Forelimb muscle (tissue), 1 donor: ENCODE measurements around the gene RPS6KA4. TPM values are rescaled to one million over a fixed set of nuclear protein-coding genes. Genes with fewer than 3 reads are reported as not detected.
"Not testable (repeated sequence)": the region's sequence is repeated elsewhere in the genome, so short reads cannot be mapped to it uniquely, and the experiment has no call there.

ENCODE experiments used
- DNase-seq: peaks from one replicate; pipeline ENCODE4 v3.0.0-alpha.2; 2013; ENCODE audit warnings: low read depth
- polyA plus RNA-seq: library from polyadenylated mRNA; unstranded; fragments of 120-200 nt; gene quantifications from one replicate; pipeline ENCODE4 v1.2.1, GENCODE V29; 2013; ENCODE audit not compliant: insufficient read length

Gene RPS6KA4
- 12.3 TPM for polyA plus RNA-seq

DNA sequence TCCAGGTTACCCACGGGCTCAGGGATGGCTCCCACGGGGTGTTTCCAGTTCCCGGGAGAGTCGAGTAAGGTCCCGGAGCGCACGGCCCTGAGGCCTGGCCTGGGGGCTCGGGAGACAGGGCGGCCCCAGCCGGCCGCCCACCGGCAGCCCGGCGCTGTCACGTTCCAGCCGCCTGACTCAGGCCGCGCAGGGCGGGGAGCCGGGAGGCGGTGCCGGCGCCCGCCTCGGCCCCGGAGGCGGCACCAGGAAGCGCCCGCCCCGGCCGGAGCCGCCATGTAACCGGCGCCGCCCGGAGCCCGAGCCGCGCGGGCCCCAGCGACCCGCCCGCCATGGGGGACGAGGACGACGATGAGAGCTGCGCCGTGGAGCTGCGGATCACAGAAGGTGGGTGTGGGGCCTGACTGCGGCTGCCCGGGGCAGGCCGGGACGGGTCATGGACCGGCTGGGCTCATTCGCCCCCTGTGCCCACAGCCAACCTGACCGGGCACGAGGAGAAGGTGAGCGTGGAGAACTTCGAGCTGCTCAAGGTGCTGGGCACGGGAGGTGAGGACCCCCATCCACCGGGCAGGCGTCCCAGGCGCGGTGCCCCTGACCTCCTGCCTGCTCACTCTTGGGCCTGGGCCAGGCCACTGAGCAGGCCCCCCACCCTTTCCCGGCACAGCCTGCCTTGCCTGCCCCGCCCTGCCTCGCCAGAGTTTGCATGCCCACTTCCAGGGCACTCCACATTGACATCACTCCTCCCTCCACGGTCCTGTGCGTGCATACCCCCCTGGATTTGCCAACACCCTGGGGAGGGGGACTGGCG is at the start of gene RPS6KA4:
RPS6KA4 (plus strand) TSS at position 256 of the 805 bp plus-strand sequence; CDS start at position 330, 74 bp downstream.
- peak; percentile 35 for DNase-seq

DNA sequence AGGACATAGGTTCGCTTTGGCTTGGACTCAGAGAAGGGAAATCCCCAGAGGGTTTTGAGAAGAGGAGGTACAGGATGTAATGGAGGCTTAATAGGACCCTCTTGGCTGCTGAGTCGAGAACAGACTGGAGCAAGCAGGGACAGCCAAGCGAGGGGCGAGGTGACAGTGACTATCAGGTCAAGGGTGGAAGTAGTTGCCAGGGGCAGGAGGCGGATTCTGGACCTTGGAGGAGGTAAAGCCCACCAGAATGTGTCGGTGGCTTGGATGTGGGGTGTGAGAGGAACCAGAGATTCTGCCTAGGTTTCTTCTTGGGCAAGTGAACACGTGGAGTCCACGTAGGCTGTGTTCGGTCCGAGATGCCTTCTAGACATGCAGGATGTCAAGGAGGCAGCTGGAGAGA is 46.0 kb upstream of the RPS6KA4 start:
- DNase-seq: no peak

DNA sequence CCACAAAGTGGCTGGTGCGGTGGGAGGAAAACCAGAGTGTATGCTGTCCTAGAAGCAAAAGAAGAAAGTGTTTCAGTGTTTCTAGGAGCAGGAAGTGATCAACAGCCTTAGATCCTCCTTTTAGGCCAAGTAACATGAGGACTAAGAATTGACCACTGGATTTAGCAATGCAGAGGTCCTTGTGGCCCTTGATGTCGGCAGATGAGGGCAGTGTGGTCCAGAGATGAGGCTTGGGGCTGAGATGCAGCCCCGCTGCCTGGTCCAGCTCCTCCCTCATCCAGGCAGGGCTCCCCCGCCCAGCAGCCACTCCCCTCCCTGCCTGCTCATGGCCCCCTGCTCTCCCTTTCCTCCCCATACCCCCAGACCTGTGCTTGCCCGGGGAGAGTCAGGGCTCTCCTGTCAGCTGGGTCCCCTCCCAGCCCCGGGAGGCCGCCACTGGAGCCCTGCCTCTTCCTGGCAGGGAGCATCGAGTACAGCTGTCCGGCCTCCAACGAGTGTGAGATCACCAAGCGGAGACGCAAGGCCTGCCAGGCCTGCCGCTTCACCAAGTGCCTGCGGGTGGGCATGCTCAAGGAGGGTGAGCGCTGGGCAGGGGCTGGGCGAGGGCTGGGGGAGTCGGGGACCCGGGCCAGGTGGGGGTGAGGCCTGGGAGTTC is 45.3 kb upstream of the RPS6KA4 start:
- no peak for DNase-seq

DNA sequence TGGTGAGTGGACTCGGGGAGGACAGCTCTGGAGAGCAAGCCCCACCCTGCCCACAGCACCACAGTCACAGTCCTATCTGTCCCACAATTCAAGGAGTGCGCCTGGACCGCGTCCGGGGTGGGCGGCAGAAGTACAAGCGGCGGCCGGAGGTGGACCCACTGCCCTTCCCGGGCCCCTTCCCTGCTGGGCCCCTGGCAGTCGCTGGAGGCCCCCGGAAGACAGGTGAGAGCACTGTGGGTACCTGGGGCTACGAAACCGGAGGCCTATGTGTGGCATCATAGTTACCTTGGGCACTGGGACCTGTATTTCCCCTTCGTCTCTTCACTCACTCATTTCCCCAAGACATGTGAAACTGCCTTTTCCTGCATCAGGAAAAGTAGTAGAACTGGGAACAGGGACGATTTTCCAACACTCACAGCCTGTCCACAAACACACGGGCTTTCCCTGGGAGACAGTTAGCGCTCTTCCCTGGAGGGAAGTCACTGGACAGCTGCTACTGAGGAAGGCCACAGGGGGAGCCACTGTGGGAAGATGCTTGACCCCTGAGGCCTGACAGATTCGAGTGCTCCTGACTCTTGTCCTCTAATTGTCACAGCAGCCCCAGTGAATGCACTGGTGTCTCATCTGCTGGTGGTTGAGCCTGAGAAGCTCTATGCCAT is 44.7 kb upstream of the RPS6KA4 start:
- no peak for DNase-seq

DNA sequence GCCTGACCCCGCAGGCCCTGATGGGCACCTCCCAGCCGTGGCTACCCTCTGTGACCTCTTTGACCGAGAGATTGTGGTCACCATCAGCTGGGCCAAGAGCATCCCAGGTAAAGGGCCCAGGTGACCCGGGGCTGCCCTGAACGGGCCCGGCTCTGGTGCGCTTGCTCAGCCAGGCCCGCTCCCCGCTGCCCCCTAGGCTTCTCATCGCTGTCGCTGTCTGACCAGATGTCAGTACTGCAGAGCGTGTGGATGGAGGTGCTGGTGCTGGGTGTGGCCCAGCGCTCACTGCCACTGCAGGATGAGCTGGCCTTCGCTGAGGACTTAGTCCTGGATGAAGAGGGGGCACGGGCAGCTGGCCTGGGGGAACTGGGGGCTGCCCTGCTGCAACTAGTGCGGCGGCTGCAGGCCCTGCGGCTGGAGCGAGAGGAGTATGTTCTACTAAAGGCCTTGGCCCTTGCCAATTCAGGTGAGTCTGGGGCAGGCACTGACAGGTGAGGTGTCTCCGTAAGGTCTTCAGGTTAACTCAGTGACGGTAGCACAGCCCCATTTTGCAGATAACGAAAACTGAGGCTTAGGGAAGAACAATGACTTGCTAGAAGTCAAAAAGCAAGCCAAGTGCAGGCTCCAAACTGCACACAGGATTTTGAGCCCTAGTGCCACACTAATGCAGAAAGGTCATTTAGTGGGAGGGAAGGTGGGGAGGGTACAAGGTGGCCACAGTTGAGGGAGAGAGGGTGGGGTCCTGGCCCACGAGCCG is 44.0 kb upstream of the RPS6KA4 start:
- DNase-seq: no peak

DNA sequence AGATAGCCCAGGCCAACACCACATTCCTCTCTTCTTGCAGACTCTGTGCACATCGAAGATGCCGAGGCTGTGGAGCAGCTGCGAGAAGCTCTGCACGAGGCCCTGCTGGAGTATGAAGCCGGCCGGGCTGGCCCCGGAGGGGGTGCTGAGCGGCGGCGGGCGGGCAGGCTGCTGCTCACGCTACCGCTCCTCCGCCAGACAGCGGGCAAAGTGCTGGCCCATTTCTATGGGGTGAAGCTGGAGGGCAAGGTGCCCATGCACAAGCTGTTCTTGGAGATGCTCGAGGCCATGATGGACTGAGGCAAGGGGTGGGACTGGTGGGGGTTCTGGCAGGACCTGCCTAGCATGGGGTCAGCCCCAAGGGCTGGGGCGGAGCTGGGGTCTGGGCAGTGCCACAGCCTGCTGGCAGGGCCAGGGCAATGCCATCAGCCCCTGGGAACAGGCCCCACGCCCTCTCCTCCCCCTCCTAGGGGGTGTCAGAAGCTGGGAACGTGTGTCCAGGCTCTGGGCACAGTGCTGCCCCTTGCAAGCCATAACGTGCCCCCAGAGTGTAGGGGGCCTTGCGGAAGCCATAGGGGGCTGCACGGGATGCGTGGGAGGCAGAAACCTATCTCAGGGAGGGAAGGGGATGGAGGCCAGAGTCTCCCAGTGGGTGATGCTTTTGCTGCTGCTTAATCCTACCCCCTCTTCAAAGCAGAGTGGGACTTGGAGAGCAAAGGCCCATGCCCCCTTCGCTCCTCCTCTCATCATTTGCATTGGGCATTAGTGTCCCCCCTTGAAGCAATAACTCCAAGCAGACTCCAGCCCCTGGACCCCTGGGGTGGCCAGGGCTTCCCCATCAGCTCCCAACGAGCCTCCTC is 43.1 kb upstream of the RPS6KA4 start:
- DNase-seq: not testable (repeated sequence)

DNA sequence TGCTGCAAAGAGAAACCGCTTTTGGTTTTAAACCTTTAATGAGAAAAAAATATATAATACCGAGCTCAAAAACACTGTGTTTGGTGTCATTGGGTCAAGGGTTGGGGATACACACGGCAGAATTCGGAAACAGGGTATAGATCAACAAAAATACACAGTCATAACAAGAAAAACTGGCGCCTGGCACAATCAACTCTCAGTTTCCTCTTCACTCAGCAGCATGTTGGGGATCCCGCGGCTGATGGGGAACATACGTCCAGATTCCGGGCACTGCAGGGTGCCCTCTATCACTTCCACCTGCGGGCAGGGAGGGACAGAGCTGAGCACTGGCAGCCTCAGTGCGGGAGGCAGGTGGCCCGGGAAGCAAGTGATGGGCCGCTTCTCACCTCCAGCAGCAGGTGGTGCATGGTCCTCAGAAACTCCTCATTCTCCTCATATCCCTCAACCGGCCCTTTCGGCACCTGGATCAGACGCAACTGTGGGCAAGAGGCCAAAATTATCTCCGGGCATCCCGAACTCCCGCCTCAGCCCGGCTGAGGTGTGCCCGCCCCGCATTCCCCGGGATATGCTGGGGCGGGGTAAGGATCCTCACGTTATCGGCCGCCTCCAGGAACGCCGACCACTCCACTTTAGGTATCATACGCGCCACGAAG is 42.2 kb upstream of the RPS6KA4 start:
- DNase-seq: no peak

DNA sequence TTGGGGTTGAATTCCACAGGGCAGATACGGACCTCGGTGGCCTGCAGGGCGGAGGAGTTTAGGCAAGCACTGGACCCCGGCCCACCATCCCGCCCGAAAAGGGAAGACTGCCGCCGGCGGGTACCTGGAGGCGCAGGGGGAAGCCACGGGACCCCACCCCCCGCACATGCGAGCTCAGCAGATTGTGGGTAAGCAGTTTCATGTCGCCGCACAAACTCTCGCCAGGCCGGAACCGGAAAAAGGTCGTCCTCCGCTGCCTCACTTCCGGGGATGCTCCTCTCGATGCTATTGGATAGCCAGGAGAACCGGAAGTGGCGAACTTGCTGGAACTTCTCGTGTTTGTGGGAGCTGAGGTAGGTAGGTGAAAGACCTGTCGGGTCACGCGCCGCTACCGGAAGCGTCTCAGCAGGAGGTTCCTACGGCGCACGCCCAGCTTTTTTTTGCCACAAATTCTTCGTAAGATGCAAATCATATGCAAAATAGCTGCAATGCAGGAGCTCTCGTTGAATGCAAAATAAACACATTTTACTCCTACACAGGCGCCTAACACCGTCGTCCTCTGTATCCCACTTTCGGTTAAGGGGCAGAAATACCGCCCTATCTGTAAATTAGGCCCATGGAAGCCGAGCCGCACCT is 41.5 kb upstream of the RPS6KA4 start, which contains the start of gene TRMT112:
TRMT112 (minus strand) TSS at position 235 of the 636 bp plus-strand sequence; CDS start at position 202, 33 bp downstream.
- DNase-seq: peak; percentile 94

DNA sequence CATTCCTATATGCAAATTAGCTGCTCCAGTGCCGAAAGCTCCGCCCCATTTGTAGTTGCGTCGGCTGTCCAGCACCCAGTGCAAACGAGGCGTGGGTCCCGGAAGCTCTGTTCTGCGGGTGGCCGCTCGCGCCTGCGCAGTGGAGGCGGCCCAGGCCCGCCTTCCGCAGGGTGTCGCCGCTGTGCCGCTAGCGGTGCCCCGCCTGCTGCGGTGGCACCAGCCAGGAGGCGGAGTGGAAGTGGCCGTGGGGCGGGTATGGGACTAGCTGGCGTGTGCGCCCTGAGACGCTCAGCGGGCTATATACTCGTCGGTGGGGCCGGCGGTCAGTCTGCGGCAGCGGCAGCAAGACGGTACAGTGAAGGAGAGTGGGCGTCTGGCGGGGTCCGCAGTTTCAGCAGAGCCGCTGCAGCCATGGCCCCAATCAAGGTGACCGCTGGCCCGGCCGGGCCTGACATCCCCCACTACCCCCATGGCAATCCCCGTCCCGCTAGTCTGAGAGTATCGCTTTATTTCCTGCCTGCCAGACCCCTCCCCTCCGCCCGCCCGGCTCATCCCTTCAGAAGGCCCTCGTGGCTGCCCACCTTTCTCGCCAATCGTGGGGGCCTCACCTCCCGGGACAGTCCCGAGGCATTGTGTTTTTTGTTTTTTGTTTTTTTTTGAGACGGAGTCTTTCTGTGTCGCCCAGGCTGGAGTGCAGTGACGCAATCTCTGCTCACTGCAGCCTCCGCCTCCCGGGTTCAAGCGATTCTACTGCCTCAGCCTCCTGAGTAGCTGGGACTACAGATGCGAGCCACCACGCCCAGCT is 40.8 kb upstream of the RPS6KA4 start, which contains the start of gene PRDX5:
PRDX5 (plus strand) TSS at position 161 of the 805 bp plus-strand sequence; CDS start at position 256, 95 bp downstream.
- peak; percentile 96 for DNase-seq

DNA sequence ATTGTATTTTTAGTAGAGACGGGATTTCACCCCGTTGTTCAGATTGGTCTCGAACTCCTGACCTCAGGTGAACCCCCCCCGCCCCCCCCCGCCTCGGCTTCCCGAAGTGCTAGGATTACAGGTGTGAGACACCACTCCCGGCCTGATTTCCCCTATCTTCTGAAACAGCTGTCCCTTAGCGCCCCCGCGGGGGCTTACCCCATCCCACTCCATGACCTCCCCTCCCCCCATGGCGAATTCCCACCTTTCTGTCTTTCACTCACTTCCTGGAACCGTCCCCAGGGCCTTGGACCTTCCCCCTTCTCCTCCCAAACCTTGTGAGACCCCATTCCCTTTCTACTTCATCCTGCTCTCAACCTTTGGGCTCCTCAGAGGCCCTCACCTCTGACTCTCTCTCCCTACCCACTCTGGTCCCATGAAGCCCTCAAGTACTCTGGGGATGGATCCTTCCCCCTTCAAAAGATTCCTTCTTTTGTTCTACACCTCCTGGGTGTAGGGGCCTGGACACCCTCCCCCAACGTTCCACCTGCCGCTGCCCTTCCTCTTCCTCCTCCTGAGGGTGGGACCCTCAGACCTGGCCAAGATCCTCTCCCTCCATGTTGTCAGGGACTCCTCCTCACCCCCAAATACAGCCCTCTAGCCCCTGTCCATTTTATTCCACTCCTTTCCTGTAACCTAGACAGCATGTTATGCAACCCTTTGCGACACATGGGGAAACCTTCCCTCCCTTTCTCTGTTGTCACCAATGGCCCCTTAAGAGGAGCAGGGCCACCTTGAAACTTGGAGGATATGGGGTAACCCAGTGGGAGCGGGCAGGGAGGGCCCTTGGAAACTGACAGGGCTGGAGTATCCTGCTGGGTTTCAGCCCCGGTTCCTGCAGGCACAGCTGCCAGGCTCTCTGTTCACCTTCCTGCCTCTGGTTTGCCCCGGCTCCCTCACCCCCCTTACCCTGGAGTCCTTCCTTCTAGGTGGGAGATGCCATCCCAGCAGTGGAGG is 39.9 kb upstream of the RPS6KA4 start:
- DNase-seq: no peak

DNA sequence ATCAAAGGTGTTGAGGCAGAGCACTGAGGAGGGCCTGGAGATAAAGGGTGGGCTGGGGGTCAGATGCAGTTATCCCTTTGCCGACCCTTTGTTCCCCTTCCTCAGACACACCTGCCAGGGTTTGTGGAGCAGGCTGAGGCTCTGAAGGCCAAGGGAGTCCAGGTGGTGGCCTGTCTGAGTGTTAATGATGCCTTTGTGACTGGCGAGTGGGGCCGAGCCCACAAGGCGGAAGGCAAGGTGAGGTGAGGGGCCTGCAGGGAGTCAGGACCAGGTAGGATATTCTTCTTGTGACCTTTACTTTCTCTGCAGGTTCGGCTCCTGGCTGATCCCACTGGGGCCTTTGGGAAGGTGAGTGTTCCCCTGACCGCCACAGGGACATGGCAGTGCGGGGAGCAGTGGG is 38.4 kb upstream of the RPS6KA4 start:
- no peak for DNase-seq

DNA sequence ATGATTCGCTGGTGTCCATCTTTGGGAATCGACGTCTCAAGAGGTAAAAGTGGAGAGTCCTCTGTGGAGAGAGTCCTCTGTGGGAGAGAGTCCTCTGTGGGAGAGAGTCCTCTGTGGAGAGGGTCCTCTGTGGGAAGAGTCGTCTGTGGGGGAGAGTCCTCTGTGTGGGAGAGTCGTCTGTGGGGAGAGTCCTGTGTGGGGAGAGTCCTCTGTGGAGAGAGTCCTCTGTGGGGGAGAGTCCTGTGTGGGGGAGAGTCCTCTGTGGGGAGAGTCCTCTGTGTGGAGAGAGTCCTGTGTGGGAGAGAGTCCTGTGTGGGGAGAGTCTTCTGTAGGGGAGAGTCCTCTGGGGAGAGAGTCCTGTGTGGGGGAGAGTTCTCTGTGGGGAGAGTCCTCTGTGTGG is 37.9 kb upstream of the RPS6KA4 start:
- DNase-seq: no peak

DNA sequence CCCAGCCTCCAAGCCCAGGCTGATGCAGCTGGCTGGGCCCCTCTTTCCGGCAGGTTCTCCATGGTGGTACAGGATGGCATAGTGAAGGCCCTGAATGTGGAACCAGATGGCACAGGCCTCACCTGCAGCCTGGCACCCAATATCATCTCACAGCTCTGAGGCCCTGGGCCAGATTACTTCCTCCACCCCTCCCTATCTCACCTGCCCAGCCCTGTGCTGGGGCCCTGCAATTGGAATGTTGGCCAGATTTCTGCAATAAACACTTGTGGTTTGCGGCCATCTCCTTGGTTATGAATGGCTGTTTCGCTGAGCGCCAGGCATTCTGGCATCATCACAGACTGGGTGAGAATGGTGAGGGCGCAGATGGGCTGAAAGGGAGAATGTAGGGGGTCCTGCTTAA is 37.4 kb upstream of the RPS6KA4 start:
- no peak for DNase-seq

DNA sequence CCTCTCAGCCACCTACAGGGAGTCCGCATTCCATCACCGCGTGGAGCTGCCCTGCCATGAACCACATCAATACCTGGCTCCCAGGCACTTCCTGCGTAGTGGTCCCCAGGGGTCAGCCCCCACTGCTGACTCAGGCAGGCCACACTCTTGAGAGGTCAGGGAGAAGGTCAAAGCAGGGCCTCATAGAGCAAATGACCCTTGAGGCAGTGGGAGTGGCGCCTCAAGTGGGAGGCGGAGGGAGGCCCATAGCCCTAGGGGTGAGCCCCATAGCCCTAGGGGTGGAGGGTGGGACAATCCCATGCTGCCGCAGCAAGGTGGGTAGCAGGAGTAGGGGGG is 36.1 kb upstream of the RPS6KA4 start:
- no peak for DNase-seq

DNA sequence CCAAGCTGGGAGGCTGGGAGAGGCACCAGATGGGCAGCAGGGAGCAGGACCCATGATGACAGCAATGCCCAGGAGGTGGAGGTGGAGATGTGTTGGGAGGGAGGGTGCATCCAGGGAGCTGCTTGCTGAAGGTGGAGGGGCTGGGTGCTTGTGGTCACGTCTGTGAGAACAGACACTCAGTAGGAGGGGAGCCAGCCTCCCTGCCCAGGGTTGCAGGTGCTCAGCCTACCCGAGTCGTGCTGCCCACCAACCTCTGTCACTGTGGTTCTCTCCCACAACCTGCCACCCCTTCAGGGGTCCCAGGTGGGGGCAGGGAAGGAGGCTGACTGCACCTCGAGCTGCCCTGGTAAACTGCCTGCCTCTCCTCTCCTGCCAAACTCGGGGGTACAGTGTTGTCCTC is 35.6 kb upstream of the RPS6KA4 start:
- DNase-seq: no peak

DNA sequence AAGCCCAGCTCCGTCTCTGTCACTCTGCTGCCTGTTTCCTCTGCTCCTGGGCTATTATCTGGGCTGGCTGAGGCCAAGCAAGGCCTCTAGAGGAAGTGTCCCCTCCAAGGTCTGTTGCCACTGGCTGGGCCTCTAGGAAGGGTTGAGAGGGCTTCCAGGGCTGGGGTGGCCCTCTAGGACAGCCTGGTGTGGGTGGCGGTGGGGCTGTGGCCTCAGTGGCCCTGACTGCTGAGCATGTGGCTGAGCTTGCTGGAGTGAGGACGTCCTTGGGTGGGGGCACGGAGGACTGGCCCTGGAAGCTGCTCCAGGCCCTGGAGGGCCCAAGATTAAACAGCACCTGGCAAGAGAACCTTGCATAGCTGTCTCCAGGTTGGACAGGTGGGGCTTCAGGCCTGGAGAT is 35.0 kb upstream of the RPS6KA4 start:
- not testable (repeated sequence) for DNase-seq

DNA sequence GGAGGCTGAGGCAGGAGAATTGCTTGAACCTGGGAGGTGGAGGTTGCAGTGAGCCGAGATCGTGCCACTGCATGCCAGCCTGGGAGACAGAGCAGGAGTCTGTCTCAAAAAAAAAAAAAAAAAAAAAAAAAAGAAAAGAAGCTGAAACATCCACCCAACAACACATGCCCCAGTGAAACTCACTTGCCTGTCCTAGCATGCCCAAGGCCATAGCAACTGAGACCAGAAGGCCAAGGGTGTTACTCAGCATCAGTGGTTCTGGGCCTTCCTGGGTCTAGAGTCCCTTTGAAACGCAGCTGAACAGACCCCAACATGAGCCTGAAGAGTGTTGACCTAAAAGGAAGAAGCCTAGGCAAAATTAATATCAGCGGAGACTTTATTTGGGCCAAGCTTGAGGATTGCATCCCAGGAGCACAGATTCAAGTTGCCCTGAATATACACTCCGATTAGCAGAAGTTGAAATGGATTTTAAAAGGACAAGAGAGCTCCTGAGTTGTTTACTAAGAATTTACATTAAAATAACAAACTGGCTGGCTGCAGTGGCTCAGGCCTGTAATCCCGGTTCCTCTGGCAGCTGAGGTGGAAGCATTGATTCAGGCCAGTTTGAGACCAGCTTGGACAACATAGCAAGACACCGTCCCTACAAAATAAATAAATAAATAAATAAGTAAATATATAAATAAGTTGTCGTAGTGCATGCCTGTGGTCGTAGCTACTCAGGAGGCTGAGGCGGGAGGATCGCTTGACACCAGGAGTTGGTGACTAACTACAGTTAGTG is 34.1 kb upstream of the RPS6KA4 start:
- no peak for DNase-seq
